Measurements from ENCODE around the gene CYP3A7. TPM values are rescaled to one million over a fixed set of nuclear protein-coding genes. Genes with fewer than 3 reads are reported as not detected.

Gene CYP3A7
- total and polyA plus RNA-seq, 2 donors (not counting 1 experiment from before 2014, with no cell fraction given) = not detected

DNA sequence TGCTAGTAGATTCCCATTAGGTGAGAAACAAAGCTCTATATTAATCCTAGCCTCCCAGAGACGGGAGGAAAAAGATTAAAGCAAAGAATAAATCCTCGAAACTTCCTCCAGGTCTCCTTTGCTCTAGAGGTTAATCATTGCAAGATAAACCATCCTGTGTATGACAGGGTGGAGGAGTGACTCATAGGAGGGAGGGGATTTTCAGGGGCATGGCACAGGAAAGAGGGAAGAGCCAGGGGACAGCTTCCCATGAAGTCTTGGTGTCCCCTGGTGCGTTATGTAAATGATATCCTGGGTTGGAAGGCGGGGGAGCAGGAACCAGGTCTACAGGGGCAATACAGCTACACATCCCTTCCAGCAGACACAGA lies 56.0 kb downstream of the CYP3A7 start:
- no peak overlapping the region for H3K4me3 ChIP-seq (ENCODE audit: control extremely low read depth in 1 of 5, extremely low read depth in 1 of 5, insufficient read depth in 1 of 5, low read depth in 2 of 5, low read length in 4 of 5)
- no peak overlapping the region for H3K4me2 ChIP-seq (replicated peaks; ENCODE audit: low read depth, low read length, poor library complexity, severe bottlenecking)
- CTCF ChIA-PET = no interaction called here
- H3K27me3 ChIP-seq (replicated peaks in 1 of 4; ENCODE audit: control extremely low read depth in 1 of 4, control insufficient read depth in 3 of 4, insufficient read depth in 4 of 4, low read length in 3 of 4) = peaks cover 0 to 2% (median 0%) of the 10 kb centered on the region in 4 experiments
- no CpG with 5 or more reads among the region's 4 CpGs for WGBS (ENCODE audit: insufficient coverage)
- no peak overlapping the region for H3K9ac ChIP-seq (ENCODE audit: low read length)
- POLR2A ChIA-PET = no interaction called here
- no peak overlapping the region for H3K4me3 Mint-ChIP-seq
- DNase-seq (no peak), ATAC-seq (ENCODE audit: low read depth) (no peak)
- H3K27ac Mint-ChIP-seq = no peak overlapping the region
- H3K36me3 ChIP-seq (replicated peaks in 1 of 2; ENCODE audit: control extremely low read depth in 1 of 2, control insufficient read depth in 1 of 2, extremely low read depth in 1 of 2, insufficient read depth in 2 of 2, low read length in 1 of 2) = no peaks in the 10 kb centered on the region
- peaks cover 4% of the 10 kb centered on the region for H3K4me1 Mint-ChIP-seq
- intact Hi-C loops (cut with micrococcal nuclease) = no loop called here
- no peak overlapping the region for H3K27ac ChIP-seq (ENCODE audit: low read length in 2 of 2)
- no peaks in the 10 kb centered on the region for H3K4me1 ChIP-seq (ENCODE audit: control insufficient read depth in 2 of 2, insufficient read depth in 2 of 2, low read length in 2 of 2)
- TF ChIP-seq EZH2 (IDR thresholded peaks at IDR 0.05; ENCODE audit: borderline replicate concordance, insufficient read depth, low read depth, low read length, poor library complexity, severe bottlenecking) = no peak
- TF ChIP-seq, protein P1, sequence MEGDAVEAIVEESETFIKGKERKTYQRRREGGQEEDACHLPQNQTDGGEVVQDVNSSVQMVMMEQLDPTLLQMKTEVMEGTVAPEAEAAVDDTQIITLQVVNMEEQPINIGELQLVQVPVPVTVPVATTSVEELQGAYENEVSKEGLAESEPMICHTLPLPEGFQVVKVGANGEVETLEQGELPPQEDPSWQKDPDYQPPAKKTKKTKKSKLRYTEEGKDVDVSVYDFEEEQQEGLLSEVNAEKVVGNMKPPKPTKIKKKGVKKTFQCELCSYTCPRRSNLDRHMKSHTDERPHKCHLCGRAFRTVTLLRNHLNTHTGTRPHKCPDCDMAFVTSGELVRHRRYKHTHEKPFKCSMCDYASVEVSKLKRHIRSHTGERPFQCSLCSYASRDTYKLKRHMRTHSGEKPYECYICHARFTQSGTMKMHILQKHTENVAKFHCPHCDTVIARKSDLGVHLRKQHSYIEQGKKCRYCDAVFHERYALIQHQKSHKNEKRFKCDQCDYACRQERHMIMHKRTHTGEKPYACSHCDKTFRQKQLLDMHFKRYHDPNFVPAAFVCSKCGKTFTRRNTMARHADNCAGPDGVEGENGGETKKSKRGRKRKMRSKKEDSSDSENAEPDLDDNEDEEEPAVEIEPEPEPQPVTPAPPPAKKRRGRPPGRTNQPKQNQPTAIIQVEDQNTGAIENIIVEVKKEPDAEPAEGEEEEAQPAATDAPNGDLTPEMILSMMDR (IDR thresholded peaks at IDR 0.05) = no peak
- peaks cover 0 to 5% (median 3%) of the 10 kb centered on the region in 3 donors for H3K9me3 ChIP-seq (ENCODE audit: control extremely low read depth in 1 of 3, control insufficient read depth in 2 of 3, insufficient read depth in 1 of 3, low read length in 2 of 3)
- H4K20me1 ChIP-seq (ENCODE audit: control insufficient read depth, insufficient read depth, low read length, poor library complexity, severe bottlenecking) = no peaks in the 10 kb centered on the region
- peaks cover 3% of the 10 kb centered on the region for H3K9me3 Mint-ChIP-seq (ENCODE audit: insufficient read depth)
- no peaks in the 10 kb centered on the region for H3K79me2 ChIP-seq (ENCODE audit: control insufficient read depth, insufficient read depth, low read length)
- no peak overlapping the region for H2AFZ ChIP-seq (ENCODE audit: insufficient read depth, low read depth, low read length, poor library complexity, severe bottlenecking)
- peaks cover 17% of the 10 kb centered on the region for H3K27me3 Mint-ChIP-seq

DNA sequence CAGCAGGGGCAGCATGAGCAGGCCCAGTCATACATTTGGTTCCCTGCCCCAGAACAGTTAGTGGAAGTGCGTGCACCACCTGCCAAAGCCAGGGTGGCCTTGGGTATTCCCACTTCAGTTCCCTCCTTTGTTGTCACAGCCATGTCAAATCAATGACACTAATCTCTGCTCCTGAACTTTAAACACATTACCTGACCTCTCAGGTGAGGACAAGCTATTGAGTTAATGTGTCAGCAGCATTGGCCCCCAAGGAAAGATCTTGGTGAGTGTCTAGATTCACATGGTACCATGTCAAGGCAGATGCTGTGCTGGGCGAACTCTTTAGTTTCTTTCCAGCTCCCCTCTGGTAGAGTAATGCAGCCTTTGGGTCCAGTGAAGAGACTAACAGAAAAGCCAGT lies 57.3 kb downstream of the CYP3A7 start:
- POLR2A ChIA-PET = no interaction called here
- no peaks in the 10 kb centered on the region for H3K36me3 ChIP-seq (replicated peaks in 1 of 2; ENCODE audit: control extremely low read depth in 1 of 2, control insufficient read depth in 1 of 2, extremely low read depth in 1 of 2, insufficient read depth in 2 of 2, low read length in 1 of 2)
- 88% methylated on average over 2 of the region's 2 CpGs for WGBS (ENCODE audit: insufficient coverage)
- no peak overlapping the region for H3K9ac ChIP-seq (ENCODE audit: low read length)
- no peaks in the 10 kb centered on the region for H3K79me2 ChIP-seq (ENCODE audit: control insufficient read depth, insufficient read depth, low read length)
- no peak overlapping the region for H3K4me3 Mint-ChIP-seq
- CTCF ChIA-PET = no interaction called here
- H3K4me1 ChIP-seq (ENCODE audit: control insufficient read depth in 2 of 2, insufficient read depth in 2 of 2, low read length in 2 of 2) = no peaks in the 10 kb centered on the region
- no peak overlapping the region for H2AFZ ChIP-seq (ENCODE audit: insufficient read depth, low read depth, low read length, poor library complexity, severe bottlenecking)
- ATAC-seq (ENCODE audit: low read depth) (no peak), DNase-seq (no peak)
- H3K9me3 ChIP-seq (ENCODE audit: control extremely low read depth in 1 of 3, control insufficient read depth in 2 of 3, insufficient read depth in 1 of 3, low read length in 2 of 3) = peaks cover 0 to 5% (median 3%) of the 10 kb centered on the region in 3 donors
- H3K4me3 ChIP-seq (ENCODE audit: control extremely low read depth in 1 of 5, extremely low read depth in 1 of 5, insufficient read depth in 1 of 5, low read depth in 2 of 5, low read length in 4 of 5) = no peak overlapping the region
- H3K27me3 Mint-ChIP-seq = peaks cover 13% of the 10 kb centered on the region
- no peaks in the 10 kb centered on the region for H3K9me3 Mint-ChIP-seq (ENCODE audit: insufficient read depth)
- peaks cover 4% of the 10 kb centered on the region for H3K4me1 Mint-ChIP-seq
- H3K4me2 ChIP-seq (replicated peaks; ENCODE audit: low read depth, low read length, poor library complexity, severe bottlenecking) = no peak overlapping the region
- no peak overlapping the region for H3K27ac ChIP-seq (ENCODE audit: low read length in 2 of 2)
- no peak overlapping the region for H3K27ac Mint-ChIP-seq
- intact Hi-C loops (cut with micrococcal nuclease) = no loop called here
- TF ChIP-seq, protein P1 (IDR thresholded peaks at IDR 0.05) = no peak
- no peak for TF ChIP-seq EZH2 (IDR thresholded peaks at IDR 0.05; ENCODE audit: borderline replicate concordance, insufficient read depth, low read depth, low read length, poor library complexity, severe bottlenecking)
- H4K20me1 ChIP-seq (ENCODE audit: control insufficient read depth, insufficient read depth, low read length, poor library complexity, severe bottlenecking) = no peaks in the 10 kb centered on the region
- H3K27me3 ChIP-seq (replicated peaks in 1 of 4; ENCODE audit: control extremely low read depth in 1 of 4, control insufficient read depth in 3 of 4, insufficient read depth in 4 of 4, low read length in 3 of 4) = no peaks in the 10 kb centered on the region

Data from B cell (primary cell).